ENCODE measurements around the gene NKAIN2. TPM values are rescaled to one million over a fixed set of nuclear protein-coding genes. Genes with fewer than 3 reads are reported as not detected.

NKAIN2 gene
- total RNA-seq, 2 donors from 2014 or later: 0.31 to 2.3 TPM

DNA sequence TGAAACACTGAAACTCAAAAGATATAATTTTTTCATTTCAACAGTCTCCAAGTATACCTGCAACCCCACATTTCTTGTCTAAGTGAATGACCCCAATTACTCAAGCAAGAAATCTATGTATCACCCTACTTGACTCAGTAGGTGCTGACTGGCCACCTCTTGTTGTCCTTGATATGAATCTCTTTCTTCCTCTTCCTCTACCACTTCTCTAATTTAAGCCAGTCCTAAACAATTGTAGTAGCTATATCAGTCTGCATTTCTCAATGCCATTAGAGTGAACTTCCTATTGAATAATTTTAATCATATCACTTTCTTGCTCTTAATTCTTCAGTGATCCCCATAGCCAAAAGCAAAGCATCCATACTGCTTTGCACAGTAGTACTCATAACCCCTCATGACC, 93.2 kb downstream of the NKAIN2 start:
- Histone ChIP-seq H3K27ac (no peak overlapping the region), H3K4me1 (no peaks in the 10 kb centered on the region), H3K4me3 (no peak overlapping the region), H3K36me3 (no peaks in the 10 kb centered on the region), H3K27me3 (no peaks in the 10 kb centered on the region), H3K9me3 (no peaks in the 10 kb centered on the region)
- DNase-seq (ENCODE audit: low spot score): no peak
- TF ChIP-seq CTCF (IDR thresholded peaks at IDR 0.05): no peak

- no peak overlapping the region for H3K27ac ChIP-seq
- H3K36me3 ChIP-seq: no peaks in the 10 kb centered on the region
- DNase-seq (ENCODE audit: low spot score): no peak
- no peaks in the 10 kb centered on the region for H3K9me3 ChIP-seq
- no peak for TF ChIP-seq CTCF (IDR thresholded peaks at IDR 0.05)
- H3K4me3 ChIP-seq: no peak overlapping the region
- H3K4me1 ChIP-seq: no peaks in the 10 kb centered on the region
- H3K27me3 ChIP-seq: no peaks in the 10 kb centered on the region
Observed at GRCh38 chr6:123897965-123898364, 94.3 kb downstream of the NKAIN2 start.

- no peak for TF ChIP-seq CTCF (IDR thresholded peaks at IDR 0.05)
- H3K9me3 ChIP-seq: no peaks in the 10 kb centered on the region
- no peak overlapping the region for H3K4me3 ChIP-seq
- no peak for DNase-seq (ENCODE audit: low spot score)
- H3K27me3 ChIP-seq: no peaks in the 10 kb centered on the region
- H3K4me1 ChIP-seq: no peaks in the 10 kb centered on the region
- no peak overlapping the region for H3K27ac ChIP-seq
- H3K36me3 ChIP-seq: no peaks in the 10 kb centered on the region
Observed at GRCh38 chr6:123898665-123899064, 95.0 kb downstream of the NKAIN2 start.

DNA sequence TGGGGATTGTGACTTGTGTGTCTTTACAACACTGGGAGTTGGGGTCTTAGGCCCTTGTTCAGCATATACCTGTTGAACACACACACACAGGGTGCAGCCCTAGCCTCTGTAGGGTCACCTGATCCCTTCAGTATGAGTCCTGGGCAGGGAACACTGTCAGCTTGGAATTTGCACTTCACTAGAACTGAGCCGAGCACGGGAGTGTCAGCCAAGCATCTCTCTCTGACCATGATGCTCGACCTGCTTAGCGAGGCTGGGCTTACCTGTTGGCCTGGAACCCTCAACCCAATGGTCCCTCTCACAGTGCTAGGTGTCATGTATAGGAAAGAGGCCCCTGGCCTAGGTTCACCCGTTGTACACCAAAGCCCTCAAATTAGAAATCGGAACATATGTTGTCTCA, 96.1 kb downstream of the NKAIN2 start:
- Histone ChIP-seq H3K4me3 (no peak overlapping the region), H3K4me1 (no peaks in the 10 kb centered on the region), H3K36me3 (no peaks in the 10 kb centered on the region), H3K27me3 (no peaks in the 10 kb centered on the region), H3K9me3 (no peaks in the 10 kb centered on the region), H3K27ac (no peak overlapping the region)
- DNase-seq (ENCODE audit: low spot score): no peak
- no peak for TF ChIP-seq CTCF (IDR thresholded peaks at IDR 0.05)

GRCh38 chr6:123901436-123901835, 97.8 kb downstream of the NKAIN2 start:
- Histone ChIP-seq H3K9me3 (no peaks in the 10 kb centered on the region), H3K36me3 (no peaks in the 10 kb centered on the region), H3K4me1 (no peaks in the 10 kb centered on the region), H3K27ac (no peak overlapping the region), H3K27me3 (no peaks in the 10 kb centered on the region), H3K4me3 (no peak overlapping the region)
- no peak for DNase-seq (ENCODE audit: low spot score)
- TF ChIP-seq CTCF (IDR thresholded peaks at IDR 0.05): no peak

- DNase-seq (ENCODE audit: low spot score): no peak
- TF ChIP-seq CTCF (IDR thresholded peaks at IDR 0.05): no peak
Observed at GRCh38 chr6:123902738-123903313, 99.2 kb downstream of the NKAIN2 start.

More at GRCh38 chr6:123902738-123903313, 99.2 kb downstream of the NKAIN2 start:
- no peaks in the 10 kb centered on the region for H3K9me3 ChIP-seq
- no peak overlapping the region for H3K4me3 ChIP-seq
- no peaks in the 10 kb centered on the region for H3K4me1 ChIP-seq
- no peaks in the 10 kb centered on the region for H3K27me3 ChIP-seq
- H3K27ac ChIP-seq: no peak overlapping the region
- no peaks in the 10 kb centered on the region for H3K36me3 ChIP-seq
